Measurements from ENCODE around the gene PTPRF.

GRCh38 chr1:43613075-43613942 is 82.6 kb downstream of the PTPRF start:
- TF ChIP-seq CTCF (IDR thresholded peaks at IDR 0.05) = no peak
- no peak for TF ChIP-seq POLR2A (IDR thresholded peaks at IDR 0.05)
